HK-2 (cell line): ENCODE data around the gene MAP7D3.
"Not testable (repeated sequence)": the region's sequence is repeated elsewhere in the genome, so short reads cannot be mapped to it uniquely, and the experiment has no call there.

Experiments used
- DNase-seq: peaks from one replicate; pipeline ENCODE4 v3.0.0-alpha.2; 2018; ENCODE audit not compliant: unreplicated experiment

Gene MAP7D3

GRCh38 chrX:136251041-136251991 is at the start of gene MAP7D3:
MAP7D3 (minus strand) TSS chrX:136251400; CDS start chrX:136251358, 42 bp downstream.
- peak; percentile 70 for DNase-seq

- not testable (repeated sequence) for DNase-seq
Measured at GRCh38 chrX:136300721-136301120, 49.5 kb upstream of the MAP7D3 start, which contains the start of gene ADGRG4. ADGRG4 (plus strand) TSS chrX:136300963; CDS start chrX:136308778, 7,815 bp downstream.

- no peak for DNase-seq
Measured at GRCh38 chrX:136295380-136295779, 44.2 kb upstream of the MAP7D3 start.

GRCh38 chrX:136292656-136293055 is 41.5 kb upstream of the MAP7D3 start:
- no peak for DNase-seq

- no peak for DNase-seq
Measured at GRCh38 chrX:136291824-136292223, 40.6 kb upstream of the MAP7D3 start.

- DNase-seq, result not testable (repeated sequence)
Measured at GRCh38 chrX:136286375-136286774, 35.2 kb upstream of the MAP7D3 start.

- no peak for DNase-seq
Measured at GRCh38 chrX:136275553-136275952, 24.4 kb upstream of the MAP7D3 start.

- DNase-seq, result no peak
Measured at GRCh38 chrX:136273986-136274385, 22.8 kb upstream of the MAP7D3 start.

- DNase-seq, result no peak
Measured at GRCh38 chrX:136272325-136272724, 21.1 kb upstream of the MAP7D3 start.

GRCh38 chrX:136271300-136271699 is 20.1 kb upstream of the MAP7D3 start:
- no peak for DNase-seq

- no peak for DNase-seq
Measured at GRCh38 chrX:136269921-136270320, 18.7 kb upstream of the MAP7D3 start.

GRCh38 chrX:136268051-136269048 is 17.1 kb upstream of the MAP7D3 start:
- no peak for DNase-seq

GRCh38 chrX:136266828-136267227 is 15.6 kb upstream of the MAP7D3 start:
- no peak for DNase-seq

- DNase-seq, result no peak
Measured at GRCh38 chrX:136262812-136263315, 11.7 kb upstream of the MAP7D3 start.

- no peak for DNase-seq
Measured at GRCh38 chrX:136262243-136262642, 11.0 kb upstream of the MAP7D3 start.

- DNase-seq, result no peak
Measured at GRCh38 chrX:136261321-136261720, 10.1 kb upstream of the MAP7D3 start.

GRCh38 chrX:136260776-136261175 is 9.6 kb upstream of the MAP7D3 start:
- DNase-seq, result no peak

- DNase-seq, result no peak
Measured at GRCh38 chrX:136259543-136259942, 8.3 kb upstream of the MAP7D3 start.

- no peak for DNase-seq
Measured at GRCh38 chrX:136258951-136259350, 7.8 kb upstream of the MAP7D3 start.

- no peak for DNase-seq
Measured at GRCh38 chrX:136256026-136256425, 4.8 kb upstream of the MAP7D3 start.

GRCh38 chrX:136255541-136255940 is 4.3 kb upstream of the MAP7D3 start:
- no peak for DNase-seq
